GM18526 (cell line): ENCODE results near the gene ENPP1.

Experiments
- POLR2A ChIP-seq: IDR thresholded peaks from 3 replicates; pipeline ENCODE4 v1.6.1; 2011; ENCODE audit not compliant: insufficient read length; ENCODE audit errors: extremely low read depth

The ENPP1 gene

GRCh38 chr6:131937703-131938631 lies 130.1 kb downstream of the ENPP1 start:
- TF ChIP-seq POLR2A, result no peak
